K562 (cell line): ENCODE data around the gene MTERF2. TPM values are rescaled to one million over a fixed set of nuclear protein-coding genes. Genes with fewer than 3 reads are reported as not detected.

Experiments
- RBBP5 ChIP-seq: fragments of 200-600 bp; sonication (generic); IDR thresholded peaks from 2 replicates; pipeline ENCODE4 v1.6.1; 2012; ENCODE audit warnings: borderline replicate concordance, mild to moderate bottlenecking, low read length, control low read depth, inconsistent platforms; ENCODE audit not compliant: insufficient read depth, poor library complexity, severe bottlenecking
- ZBTB40 ChIP-seq, 2 experiments: fragments of 450-650 bp in 1 of 2; sonication (generic) in 1 of 2; formaldehyde crosslinking in 1 of 2; IDR thresholded peaks; 2 replicates each; pipeline versions ENCODE4 v1.7.1 to v1.9.0; 2016 to 2022; ENCODE audit warnings: inconsistent platforms in 1 of 2, mild to moderate bottlenecking in 1 of 2, missing genetic modification reagents in 1 of 2
- ZNF518B ChIP-seq: fragments of 250-450 bp; sonication (Bioruptor Pico); IDR thresholded peaks from 2 replicates; pipeline ENCODE4 v1.5.0; 2021; ENCODE audit warnings: mild to moderate bottlenecking, moderate library complexity
- polyA plus RNA-seq, 8 experiments: library from polyadenylated mRNA; depleted of rRNA in 4 of 8; stranded (reverse) in 5 of 8; unstranded in 3 of 8; fragments of >200 nt; fragmentation: Nextera tagmentation in 2 of 8; fragmentation: Illumina TruSeq in 1 of 8; extraction: Ambion mirVana in 2 of 8; extraction: Trizol in 1 of 8; gene quantifications; 2 replicates each; pipeline versions ENCODE4 v1.2.1 to v1.2.3, GENCODE V29; 2011 to 2014; ENCODE audit warnings: inconsistent platforms in 1 of 8, missing spikeins in 1 of 8
- total RNA-seq, 7 experiments: library from RNA; depleted of rRNA in 6 of 7; stranded (reverse); fragments of >200 nt in 6 of 7; fragmentation: Illumina TruSeq in 2 of 7; extraction: Trizol in 2 of 7; gene quantifications; 2 replicates each; pipeline versions ENCODE4 v1.2.1 to v1.2.3, GENCODE V29; 2011 to 2021; ENCODE audit warnings: low replicate concordance in 1 of 7
- TF ChIP-seq, protein P1 (sequence below): IDR thresholded peaks from 2 replicates; pipeline ENCODE4 v1.6.1; 2014; ENCODE audit warnings: antibody characterized with exemption

Gene MTERF2
- total and polyA plus RNA-seq, 9 of the 15 experiments (the other 6 are each of a cell fraction or from before 2014, with no cell fraction given) = 10.0 to 63.2 (median 33.2) TPM

DNA sequence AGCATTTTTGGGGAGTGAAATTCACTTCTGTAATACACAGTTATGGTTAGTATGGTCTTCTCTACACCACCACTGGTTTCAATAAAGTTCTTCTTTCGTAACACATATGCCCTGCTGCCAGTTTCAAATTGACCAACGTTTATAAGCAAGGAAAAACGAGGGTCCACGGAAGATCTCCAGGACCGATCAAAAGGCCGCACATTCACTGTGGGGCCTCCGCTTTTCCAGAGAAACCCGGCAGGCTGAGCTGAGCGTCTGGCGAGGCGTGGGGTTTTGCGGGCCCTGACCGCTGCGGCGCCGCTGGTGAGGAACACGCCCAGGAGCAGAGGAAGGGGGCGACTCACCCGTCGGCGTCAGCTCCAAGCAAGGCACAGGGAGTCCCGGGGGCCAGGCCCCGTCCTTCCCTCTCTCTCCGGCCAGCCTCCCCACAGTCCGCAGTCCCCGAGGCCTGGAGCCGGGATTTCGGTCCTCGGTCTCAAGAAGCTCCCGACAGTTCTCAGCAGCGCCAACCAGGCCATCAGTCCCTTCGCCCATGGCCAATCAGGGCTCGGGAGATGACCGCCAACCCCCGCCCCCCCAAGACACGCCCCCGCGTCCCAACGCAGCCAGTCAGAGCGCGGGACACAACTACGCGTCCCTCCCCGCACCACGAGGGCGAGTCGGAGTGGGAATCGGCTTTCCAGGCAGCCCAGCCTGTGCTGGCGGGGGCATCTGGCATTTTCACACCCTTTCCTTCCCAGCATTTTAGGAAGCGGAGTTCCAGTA lies at the start of gene MTERF2 (continued):
- TF ChIP-seq, protein P1, sequence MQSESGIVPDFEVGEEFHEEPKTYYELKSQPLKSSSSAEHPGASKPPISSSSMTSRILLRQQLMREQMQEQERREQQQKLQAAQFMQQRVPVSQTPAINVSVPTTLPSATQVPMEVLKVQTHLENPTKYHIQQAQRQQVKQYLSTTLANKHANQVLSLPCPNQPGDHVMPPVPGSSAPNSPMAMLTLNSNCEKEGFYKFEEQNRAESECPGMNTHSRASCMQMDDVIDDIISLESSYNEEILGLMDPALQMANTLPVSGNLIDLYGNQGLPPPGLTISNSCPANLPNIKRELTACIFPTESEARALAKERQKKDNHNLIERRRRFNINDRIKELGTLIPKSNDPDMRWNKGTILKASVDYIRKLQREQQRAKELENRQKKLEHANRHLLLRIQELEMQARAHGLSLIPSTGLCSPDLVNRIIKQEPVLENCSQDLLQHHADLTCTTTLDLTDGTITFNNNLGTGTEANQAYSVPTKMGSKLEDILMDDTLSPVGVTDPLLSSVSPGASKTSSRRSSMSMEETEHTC = 0 out of 2 replicates have a peak, but pooled peaks have one; percentile 22
- TF ChIP-seq ZBTB40 (IDR thresholded peaks at IDR 0.05) = peak; percentile 90
- TF ChIP-seq ZBTB40 (CRISPR knock-in tag; IDR thresholded peaks at IDR 0.05) = peak; percentile 62; the same call in 1 of the 2 replicates
- peak; percentile 89 for TF ChIP-seq RBBP5
- TF ChIP-seq ZNF518B (CRISPR knock-in tag) = no peak
